ENCODE data around the gene ITIH4.

GRCh38 chr3:52839892-52840545, 9.5 kb upstream of the ITIH4 start:
- TF ChIP-seq CTCF (IDR thresholded peaks at IDR 0.05; ENCODE audit: low read depth, low read length) = no peak
- no peak for TF ChIP-seq EZH2phosphoT487 (IDR thresholded peaks at IDR 0.05; ENCODE audit: low read depth)

All from OCI-LY3 (cell line).